GM18517 (cell line): ENCODE results near the gene DNAJC8.
A peak's percentile ranks its signal among the peaks of the same experiment; 100 is the strongest.

ENCODE experiments used
- ATAC-seq: cut with Tn5 transposase; IDR thresholded peaks from one replicate; pipeline ENCODE4 v1.9.1; 2021; ENCODE audit warnings: mild to moderate bottlenecking, moderate library complexity; ENCODE audit not compliant: unreplicated experiment

DNAJC8 gene, protein sequence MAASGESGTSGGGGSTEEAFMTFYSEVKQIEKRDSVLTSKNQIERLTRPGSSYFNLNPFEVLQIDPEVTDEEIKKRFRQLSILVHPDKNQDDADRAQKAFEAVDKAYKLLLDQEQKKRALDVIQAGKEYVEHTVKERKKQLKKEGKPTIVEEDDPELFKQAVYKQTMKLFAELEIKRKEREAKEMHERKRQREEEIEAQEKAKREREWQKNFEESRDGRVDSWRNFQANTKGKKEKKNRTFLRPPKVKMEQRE

GRCh38 chr1:28232558-28233263 is at the start of gene DNAJC8:
DNAJC8 (minus strand) TSS chr1:28233029; CDS start chr1:28232998, 31 bp downstream.
- ATAC-seq: no peak

DNA sequence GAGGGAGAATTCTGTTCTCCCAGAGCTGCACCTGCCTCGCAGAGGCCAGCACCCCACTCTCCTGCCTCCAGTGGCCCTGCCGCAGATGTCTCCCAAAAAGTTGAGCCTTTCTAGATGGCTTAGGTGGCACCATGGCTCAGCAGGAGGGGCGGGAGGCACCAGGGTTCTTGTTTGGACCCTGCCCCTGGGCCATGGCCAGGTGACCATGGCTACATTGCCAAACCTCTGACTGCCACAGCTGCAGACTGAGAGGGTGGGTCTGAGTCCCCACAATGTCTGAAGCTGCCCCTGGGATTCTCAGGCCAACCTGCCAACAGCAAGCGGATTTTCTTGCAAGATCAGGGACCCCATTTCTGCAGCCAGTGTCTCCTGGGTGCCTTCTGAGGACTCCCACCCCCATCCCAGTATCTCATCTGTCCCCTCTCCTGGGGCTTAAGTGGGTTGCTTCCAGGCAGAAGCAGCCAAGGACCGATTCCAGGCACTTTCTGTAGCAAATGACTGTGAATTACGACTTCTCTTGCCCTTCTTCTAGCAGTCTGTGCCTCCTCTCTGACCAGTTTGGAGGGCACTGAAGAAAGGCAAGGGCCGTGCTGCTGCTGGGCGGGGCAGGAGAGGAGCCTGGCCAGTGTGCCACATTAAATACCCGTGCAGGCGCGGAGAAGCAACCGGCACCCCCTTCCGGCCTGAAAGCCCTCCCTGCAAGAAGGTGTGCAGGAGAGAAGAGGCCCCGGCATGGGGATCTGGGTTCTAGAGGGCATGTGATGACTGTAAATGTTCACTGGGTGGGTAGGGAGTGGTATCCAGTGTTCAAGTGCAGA is 49.0 kb upstream of the DNAJC8 start:
- ATAC-seq: no peak

- ATAC-seq: no peak
These were observed 48.1 kb upstream of the DNAJC8 start for GRCh38 chr1:28280977-28281381.

- no peak for ATAC-seq
These were observed 47.7 kb upstream of the DNAJC8 start for GRCh38 chr1:28280501-28280900.

GRCh38 chr1:28279721-28280120 is 46.9 kb upstream of the DNAJC8 start:
- no peak for ATAC-seq

GRCh38 chr1:28278763-28279162 is 45.9 kb upstream of the DNAJC8 start:
- ATAC-seq: no peak

DNA sequence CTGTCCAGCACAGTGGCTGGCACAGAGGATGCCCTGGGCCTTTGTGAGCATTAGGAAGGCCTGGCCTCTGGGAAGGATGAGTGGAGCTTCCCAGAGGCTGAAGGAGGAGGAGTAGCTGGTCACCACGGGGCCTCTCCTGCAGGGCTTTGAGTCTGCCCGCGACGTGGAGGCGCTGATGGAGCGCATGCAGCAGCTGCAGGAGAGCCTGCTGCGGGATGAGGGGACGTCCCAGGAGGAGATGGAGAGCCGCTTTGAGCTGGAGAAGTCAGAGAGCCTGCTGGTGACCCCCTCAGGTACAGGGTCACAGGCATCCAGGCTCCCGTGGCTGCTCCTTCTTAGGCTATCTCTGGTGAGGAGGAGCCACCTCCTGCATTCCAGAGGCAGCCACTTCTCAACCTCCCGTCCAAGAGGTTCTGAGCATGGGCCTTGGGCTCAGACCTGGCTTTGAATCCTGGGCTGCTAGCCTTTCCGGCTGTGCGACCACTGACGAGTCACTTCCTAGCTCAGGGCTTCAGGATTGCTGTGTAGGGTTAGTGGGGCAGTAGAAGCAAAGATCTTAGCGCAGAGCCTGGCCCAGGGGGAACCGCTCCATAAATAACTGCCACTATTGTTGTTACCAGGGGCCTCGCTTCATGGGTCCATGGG is 40.5 kb upstream of the DNAJC8 start:
- ATAC-seq: no peak

DNA sequence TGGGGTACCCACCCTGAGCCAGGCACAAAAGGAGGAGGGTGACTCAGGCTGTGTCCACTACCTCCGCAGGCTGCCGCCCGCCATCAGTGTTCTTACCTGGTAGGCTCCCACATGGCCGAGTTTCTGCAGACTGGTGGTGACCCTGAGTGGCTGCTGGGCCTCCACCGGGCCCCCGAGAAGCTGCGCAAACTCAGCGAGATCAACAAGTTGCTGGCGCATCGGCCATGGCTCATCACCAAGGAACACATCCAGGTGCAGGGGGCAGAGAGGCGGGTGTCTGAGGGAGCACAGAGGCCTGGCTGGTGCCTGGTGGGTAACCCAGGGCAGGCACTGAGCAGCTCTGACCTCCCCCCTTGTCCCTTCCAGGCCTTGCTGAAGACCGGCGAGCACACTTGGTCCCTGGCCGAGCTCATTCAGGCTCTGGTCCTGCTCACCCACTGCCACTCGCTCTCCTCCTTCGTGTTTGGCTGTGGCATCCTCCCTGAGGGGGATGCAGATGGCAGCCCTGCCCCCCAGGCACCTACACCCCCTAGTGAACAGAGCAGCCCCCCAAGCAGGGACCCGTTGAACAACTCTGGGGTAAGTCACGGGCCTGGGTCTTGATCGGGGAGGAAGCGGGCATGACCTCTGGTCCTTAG is 39.5 kb upstream of the DNAJC8 start:
- no peak for ATAC-seq

- ATAC-seq: no peak
These were observed 36.7 kb upstream of the DNAJC8 start for GRCh38 chr1:28269529-28269928.

DNA sequence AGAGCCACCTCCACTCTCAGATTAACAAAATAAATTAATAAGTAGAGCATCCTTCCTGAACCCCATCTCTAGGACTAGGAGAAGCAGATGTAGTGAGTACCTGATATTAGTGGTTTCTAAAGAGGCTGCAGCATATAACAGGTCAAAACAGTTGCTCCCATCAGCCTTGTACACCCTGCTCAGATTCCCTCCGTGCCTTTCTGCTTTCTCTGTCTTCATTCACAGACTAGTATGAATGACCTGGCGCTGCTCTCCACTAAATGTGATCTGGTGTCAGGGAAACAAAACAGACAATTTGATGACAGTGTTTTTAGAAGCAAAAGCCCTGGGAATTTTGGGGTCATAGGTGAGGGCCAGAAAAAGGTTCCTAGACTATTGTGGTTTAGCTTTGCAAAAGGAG is 34.8 kb upstream of the DNAJC8 start:
- ATAC-seq: no peak

DNA sequence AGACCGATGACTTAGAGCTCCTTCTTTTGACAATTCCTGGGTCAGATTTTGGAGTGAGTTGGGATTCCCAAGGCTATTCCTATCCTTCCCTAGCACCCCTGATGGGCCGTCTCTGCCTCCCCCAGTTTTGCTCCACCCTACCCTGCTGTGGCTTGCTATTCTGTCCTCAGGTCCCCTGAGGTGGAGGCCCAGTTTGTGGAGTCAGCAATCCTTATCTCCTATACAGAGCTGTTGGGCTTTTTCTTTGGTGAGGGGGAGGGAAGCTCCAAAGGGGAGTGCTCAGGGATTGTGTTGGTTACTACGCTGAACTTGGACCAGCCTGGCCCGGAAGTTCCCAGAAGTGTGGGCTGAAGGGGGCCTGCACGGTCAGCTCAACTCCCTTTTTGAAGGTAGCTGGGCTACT is 34.1 kb upstream of the DNAJC8 start:
- ATAC-seq: no peak

- ATAC-seq: no peak
These were observed 32.7 kb upstream of the DNAJC8 start for GRCh38 chr1:28265577-28265976.

GRCh38 chr1:28264897-28265296 is 32.1 kb upstream of the DNAJC8 start:
- no peak for ATAC-seq

- ATAC-seq: no peak
These were observed 28.0 kb upstream of the DNAJC8 start for GRCh38 chr1:28260803-28261174.

- ATAC-seq: no peak
These were observed 27.3 kb upstream of the DNAJC8 start for GRCh38 chr1:28259934-28260802.

GRCh38 chr1:28259252-28259933 is 26.6 kb upstream of the DNAJC8 start, which contains the start of gene SESN2:
SESN2 (plus strand) TSS chr1:28259518; CDS start chr1:28259848, 330 bp downstream.
- peak; percentile 87 for ATAC-seq

- ATAC-seq: no peak
These were observed 25.9 kb upstream of the DNAJC8 start for GRCh38 chr1:28258628-28259251.

GRCh38 chr1:28257736-28258135 is 24.9 kb upstream of the DNAJC8 start:
- no peak for ATAC-seq
